GM12865 (cell line): ENCODE data around the gene TM4SF20.

Experiments
- DNase-seq: peaks from one replicate; pipeline ENCODE4 v3.0.0; 2010; ENCODE audit warnings: low read depth
- H3K4me3 ChIP-seq: 2 replicates; pipeline ENCODE4 v1.5.1; 2011; ENCODE audit warnings: mild to moderate bottlenecking, low read depth, low read length, control low read depth
- TF ChIP-seq, protein P1 (sequence below): IDR thresholded peaks from 2 replicates; pipeline ENCODE4 v1.5.1; 2011; ENCODE audit warnings: low read length, control low read depth, low read depth, inconsistent platforms; ENCODE audit not compliant: insufficient read depth; ENCODE audit errors: missing control alignments

Gene TM4SF20

DNA sequence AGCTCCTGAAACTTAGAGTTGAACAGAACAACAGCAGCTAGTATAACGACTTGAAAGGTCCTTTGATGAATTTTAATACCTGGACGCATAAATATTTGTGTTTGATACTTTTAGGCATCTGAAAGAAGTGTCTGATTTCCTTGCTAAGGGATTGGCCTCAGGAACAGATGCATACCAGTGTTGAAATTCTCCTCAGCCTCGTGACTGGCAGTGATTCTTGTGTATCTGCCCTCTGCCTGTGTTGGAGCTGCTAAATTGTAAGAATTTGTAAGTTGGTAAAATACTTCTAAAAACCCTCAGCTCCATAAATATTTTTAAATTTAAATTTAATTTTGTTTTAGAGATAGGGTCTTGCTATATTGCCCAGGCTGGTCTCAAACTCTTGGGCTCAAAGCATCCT is 31.1 kb upstream of the TM4SF20 start:
- TF ChIP-seq, protein P1, sequence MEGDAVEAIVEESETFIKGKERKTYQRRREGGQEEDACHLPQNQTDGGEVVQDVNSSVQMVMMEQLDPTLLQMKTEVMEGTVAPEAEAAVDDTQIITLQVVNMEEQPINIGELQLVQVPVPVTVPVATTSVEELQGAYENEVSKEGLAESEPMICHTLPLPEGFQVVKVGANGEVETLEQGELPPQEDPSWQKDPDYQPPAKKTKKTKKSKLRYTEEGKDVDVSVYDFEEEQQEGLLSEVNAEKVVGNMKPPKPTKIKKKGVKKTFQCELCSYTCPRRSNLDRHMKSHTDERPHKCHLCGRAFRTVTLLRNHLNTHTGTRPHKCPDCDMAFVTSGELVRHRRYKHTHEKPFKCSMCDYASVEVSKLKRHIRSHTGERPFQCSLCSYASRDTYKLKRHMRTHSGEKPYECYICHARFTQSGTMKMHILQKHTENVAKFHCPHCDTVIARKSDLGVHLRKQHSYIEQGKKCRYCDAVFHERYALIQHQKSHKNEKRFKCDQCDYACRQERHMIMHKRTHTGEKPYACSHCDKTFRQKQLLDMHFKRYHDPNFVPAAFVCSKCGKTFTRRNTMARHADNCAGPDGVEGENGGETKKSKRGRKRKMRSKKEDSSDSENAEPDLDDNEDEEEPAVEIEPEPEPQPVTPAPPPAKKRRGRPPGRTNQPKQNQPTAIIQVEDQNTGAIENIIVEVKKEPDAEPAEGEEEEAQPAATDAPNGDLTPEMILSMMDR = no peak
- DNase-seq = no peak
- no peak overlapping the region for H3K4me3 ChIP-seq

DNA sequence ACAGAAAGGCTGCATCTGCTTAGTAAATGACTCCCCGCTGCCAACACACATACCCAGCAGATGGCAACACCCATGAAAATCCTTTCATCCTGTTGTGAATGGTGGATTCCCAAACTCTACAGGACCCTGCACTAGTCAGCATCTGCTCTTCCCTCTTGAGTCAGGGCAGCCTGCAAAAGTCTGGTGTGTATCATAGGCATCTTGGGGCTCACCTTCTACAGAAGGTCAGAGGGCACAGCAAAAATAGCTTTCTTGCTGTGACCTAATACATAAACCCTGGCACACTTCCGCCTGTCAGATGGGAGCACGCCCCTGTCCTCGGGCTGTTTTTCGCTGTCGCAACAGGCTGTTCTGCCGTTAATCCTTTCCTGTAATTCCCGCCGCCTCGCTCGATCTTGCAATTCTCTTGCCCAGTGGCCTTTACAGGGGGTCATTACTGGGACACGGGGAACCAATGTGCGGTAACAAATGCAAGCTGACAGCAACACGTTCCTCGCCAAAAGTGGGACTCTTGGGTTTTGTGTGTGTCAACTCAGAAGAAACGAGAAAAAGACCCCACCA is 28.6 kb upstream of the TM4SF20 start:
- no peak overlapping the region for H3K4me3 ChIP-seq
- DNase-seq = no peak
- TF ChIP-seq, protein P1 = no peak

- TF ChIP-seq, protein P1 = peak; percentile 59
- peak; percentile 56 for DNase-seq
- H3K4me3 ChIP-seq = no peak overlapping the region
Measured at GRCh38 chr2:227406177-227407031, 27.3 kb upstream of the TM4SF20 start.

GRCh38 chr2:227404585-227405271 is 25.6 kb upstream of the TM4SF20 start:
- DNase-seq = no peak
- TF ChIP-seq, protein P1 = no peak
- no peak overlapping the region for H3K4me3 ChIP-seq

GRCh38 chr2:227402959-227403358 is 23.9 kb upstream of the TM4SF20 start:
- H3K4me3 ChIP-seq = no peak overlapping the region
- no peak for DNase-seq
- TF ChIP-seq, protein P1 = no peak

DNA sequence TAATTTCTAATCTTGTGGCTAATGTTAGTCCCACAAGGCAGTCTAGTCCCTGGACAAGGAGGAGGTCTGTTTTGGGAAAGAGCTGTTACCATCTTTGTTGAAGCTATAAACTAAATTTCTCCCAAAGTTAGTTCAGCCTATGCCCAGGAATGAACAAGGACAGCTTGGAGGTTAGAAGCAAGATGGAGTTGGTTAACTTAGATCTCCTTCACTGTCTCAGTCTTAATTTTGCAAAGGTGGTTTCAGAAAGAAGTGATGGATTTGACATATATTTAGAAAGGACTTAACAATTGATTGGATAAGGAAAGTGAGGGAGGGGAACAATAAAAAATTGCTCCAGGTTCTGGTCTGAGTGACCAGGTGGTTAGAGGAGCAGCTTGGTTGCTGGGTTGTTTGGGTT is 23.2 kb upstream of the TM4SF20 start:
- H3K4me3 ChIP-seq = no peak overlapping the region
- no peak for DNase-seq
- TF ChIP-seq, protein P1 = no peak
